ENCODE results near the gene OBSL1.

Gene OBSL1

GRCh38 chr2:219595256-219595655, 23.9 kb upstream of the OBSL1 start:
- Histone ChIP-seq H3K27ac (ENCODE audit: low read length) (no peak overlapping the region), H3K27me3 (ENCODE audit: insufficient read depth, low read length) (no peaks in the 10 kb centered on the region), H3K9me3 (ENCODE audit: insufficient read depth, low read depth, low read length) (no peaks in the 10 kb centered on the region), H3K9ac (ENCODE audit: low read depth, low read length) (peak overlapping the region; percentile 38; the same call in 1 of the 2 replicates), H3K4me3 (ENCODE audit: low read length) (no peak overlapping the region), H3K4me1 (ENCODE audit: insufficient read depth, low read length) (peaks cover 17% of the 10 kb centered on the region; the same call in 1 of the 2 replicates), H3K36me3 (ENCODE audit: insufficient read depth, low read depth, low read length) (no peaks in the 10 kb centered on the region)

- no peak overlapping the region for H3K4me3 ChIP-seq (ENCODE audit: low read length)
- H3K27me3 ChIP-seq (ENCODE audit: insufficient read depth, low read length): no peaks in the 10 kb centered on the region
- H3K27ac ChIP-seq (ENCODE audit: low read length): no peak overlapping the region
- no peak overlapping the region for H3K9ac ChIP-seq (ENCODE audit: low read depth, low read length)
- no peaks in the 10 kb centered on the region for H3K9me3 ChIP-seq (ENCODE audit: insufficient read depth, low read depth, low read length)
- H3K4me1 ChIP-seq (ENCODE audit: insufficient read depth, low read length): peaks cover 11% of the 10 kb centered on the region; the same call in 1 of the 2 replicates
- no peaks in the 10 kb centered on the region for H3K36me3 ChIP-seq (ENCODE audit: insufficient read depth, low read depth, low read length)
Observed at GRCh38 chr2:219593154-219593553, 21.8 kb upstream of the OBSL1 start.

DNA sequence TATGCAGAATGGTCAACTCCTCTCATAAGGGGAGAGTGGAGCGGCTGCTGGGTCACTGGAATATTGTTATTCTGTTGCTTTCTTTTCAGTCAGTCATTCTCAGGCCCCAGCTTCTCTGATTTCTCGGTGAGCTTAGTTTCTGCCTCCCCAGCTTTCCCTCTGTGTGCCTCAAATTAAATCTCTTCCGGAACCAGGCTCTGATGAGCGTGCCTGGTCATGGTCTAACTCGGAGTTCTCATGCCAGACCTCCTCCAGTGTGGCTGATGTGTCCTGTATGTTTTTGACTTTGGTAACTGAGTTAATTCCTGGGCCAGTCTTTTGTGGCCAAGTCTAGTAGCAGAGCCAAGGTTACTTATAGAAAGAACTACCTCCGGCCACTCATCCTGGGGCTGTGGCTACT, 21.4 kb upstream of the OBSL1 start:
- H3K4me1 ChIP-seq (ENCODE audit: insufficient read depth, low read length): peaks cover 11% of the 10 kb centered on the region; the same call in 1 of the 2 replicates
- H3K27ac ChIP-seq (ENCODE audit: low read length): no peak overlapping the region
- no peak overlapping the region for H3K4me3 ChIP-seq (ENCODE audit: low read length)
- H3K9ac ChIP-seq (ENCODE audit: low read depth, low read length): no peak overlapping the region
- H3K27me3 ChIP-seq (ENCODE audit: insufficient read depth, low read length): no peaks in the 10 kb centered on the region
- H3K36me3 ChIP-seq (ENCODE audit: insufficient read depth, low read depth, low read length): no peaks in the 10 kb centered on the region
- no peaks in the 10 kb centered on the region for H3K9me3 ChIP-seq (ENCODE audit: insufficient read depth, low read depth, low read length)

- no peak overlapping the region for H3K27ac ChIP-seq (ENCODE audit: low read length)
- no peaks in the 10 kb centered on the region for H3K36me3 ChIP-seq (ENCODE audit: insufficient read depth, low read depth, low read length)
- no peaks in the 10 kb centered on the region for H3K27me3 ChIP-seq (ENCODE audit: insufficient read depth, low read length)
- no peaks in the 10 kb centered on the region for H3K9me3 ChIP-seq (ENCODE audit: insufficient read depth, low read depth, low read length)
- H3K4me1 ChIP-seq (ENCODE audit: insufficient read depth, low read length): peaks cover 8% of the 10 kb centered on the region; the same call in 1 of the 2 replicates
- H3K9ac ChIP-seq (ENCODE audit: low read depth, low read length): no peak overlapping the region
- no peak overlapping the region for H3K4me3 ChIP-seq (ENCODE audit: low read length)
Observed at GRCh38 chr2:219591091-219591490, 19.8 kb upstream of the OBSL1 start.

DNA sequence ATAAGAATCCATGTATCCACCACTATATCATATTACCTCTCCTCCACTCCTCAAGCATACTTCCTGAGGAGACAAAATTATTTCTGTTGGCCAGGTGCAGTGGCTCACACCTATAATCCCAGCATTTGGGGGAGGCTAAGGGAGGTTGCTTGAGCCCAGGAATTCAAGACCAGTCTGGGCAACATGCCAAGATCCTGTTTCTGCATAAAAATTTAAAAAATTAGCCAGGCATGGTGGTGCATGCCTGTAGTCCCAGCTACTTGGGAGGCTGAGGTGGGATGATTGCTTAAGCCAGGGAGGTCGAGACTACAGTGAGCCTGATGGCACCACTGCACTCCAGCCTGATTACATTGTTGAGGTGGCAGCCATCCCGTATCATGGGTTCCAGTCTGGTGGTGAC, 10.0 kb upstream of the OBSL1 start:
- H3K4me1 ChIP-seq (ENCODE audit: insufficient read depth, low read length): peaks cover 16% of the 10 kb centered on the region; the same call in 1 of the 2 replicates
- no peak overlapping the region for H3K9ac ChIP-seq (ENCODE audit: low read depth, low read length)
- peaks cover 6% of the 10 kb centered on the region; the same call in 1 of the 2 replicates for H3K27me3 ChIP-seq (ENCODE audit: insufficient read depth, low read length)
- H3K4me3 ChIP-seq (ENCODE audit: low read length): no peak overlapping the region
- H3K36me3 ChIP-seq (ENCODE audit: insufficient read depth, low read depth, low read length): no peaks in the 10 kb centered on the region
- no peaks in the 10 kb centered on the region for H3K9me3 ChIP-seq (ENCODE audit: insufficient read depth, low read depth, low read length)
- no peak overlapping the region for H3K27ac ChIP-seq (ENCODE audit: low read length)

- peaks cover 18% of the 10 kb centered on the region; the same call in 1 of the 2 replicates for H3K4me1 ChIP-seq (ENCODE audit: insufficient read depth, low read length)
- no peaks in the 10 kb centered on the region for H3K36me3 ChIP-seq (ENCODE audit: insufficient read depth, low read depth, low read length)
- no peak overlapping the region for H3K4me3 ChIP-seq (ENCODE audit: low read length)
- no peak overlapping the region for H3K27ac ChIP-seq (ENCODE audit: low read length)
- no peak overlapping the region for H3K9ac ChIP-seq (ENCODE audit: low read depth, low read length)
- peaks cover 11% of the 10 kb centered on the region for H3K27me3 ChIP-seq (ENCODE audit: insufficient read depth, low read length)
- H3K9me3 ChIP-seq (ENCODE audit: insufficient read depth, low read depth, low read length): no peaks in the 10 kb centered on the region
Observed at GRCh38 chr2:219578811-219579613, 7.7 kb upstream of the OBSL1 start.

DNA sequence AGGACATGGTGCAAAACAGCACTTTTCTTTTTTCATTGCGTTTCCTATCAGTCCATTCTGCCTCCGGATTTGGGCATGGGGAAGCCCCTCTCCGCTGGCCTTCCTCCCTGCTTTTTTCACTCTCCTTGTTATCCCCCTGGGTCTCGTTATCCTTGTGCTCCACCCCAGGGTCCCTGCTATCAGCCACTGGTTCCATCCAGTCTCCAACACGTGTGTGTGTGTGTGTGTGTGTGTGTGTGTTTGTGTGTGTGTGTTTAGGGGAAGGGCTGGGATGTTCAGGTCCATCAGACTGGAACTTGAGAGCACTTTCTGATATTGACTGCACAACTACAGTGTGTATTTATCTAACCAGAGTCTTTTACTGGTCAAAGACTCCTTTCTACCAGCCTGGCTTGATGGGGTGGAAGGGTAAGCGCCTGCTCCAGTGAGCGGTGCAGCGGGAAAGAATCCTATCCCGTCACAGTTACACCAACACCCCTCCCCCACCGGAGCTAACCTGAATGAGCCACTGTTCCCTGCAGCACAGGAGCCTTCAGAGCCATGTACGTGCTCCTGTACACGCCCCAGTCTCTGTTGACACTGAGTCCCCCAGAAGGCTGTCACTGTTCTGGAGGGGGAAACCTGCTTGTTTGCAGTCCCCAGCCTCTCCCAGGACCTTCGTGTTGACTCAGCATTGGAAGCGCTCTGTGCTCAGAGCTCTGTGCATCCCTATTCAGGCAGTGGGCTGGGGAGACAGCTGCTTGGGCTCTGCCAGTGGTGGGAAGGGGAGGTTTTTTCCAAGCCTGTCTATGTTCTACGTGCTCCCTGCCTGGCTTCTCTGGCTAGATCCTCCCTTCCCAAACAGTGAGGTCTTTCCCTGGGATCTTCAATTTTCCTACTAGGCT, 5.4 kb upstream of the OBSL1 start:
- peak overlapping the region; percentile 43; the same call in 1 of the 2 replicates for H3K4me3 ChIP-seq (ENCODE audit: low read length)
- H3K9me3 ChIP-seq (ENCODE audit: insufficient read depth, low read depth, low read length): no peaks in the 10 kb centered on the region
- H3K27me3 ChIP-seq (ENCODE audit: insufficient read depth, low read length): peaks cover 11% of the 10 kb centered on the region
- peaks cover 24% of the 10 kb centered on the region; the same call in 1 of the 2 replicates for H3K4me1 ChIP-seq (ENCODE audit: insufficient read depth, low read length)
- peak overlapping the region; percentile 41; the same call in 1 of the 2 replicates for H3K9ac ChIP-seq (ENCODE audit: low read depth, low read length)
- H3K27ac ChIP-seq (ENCODE audit: low read length): no peak overlapping the region
- no peaks in the 10 kb centered on the region for H3K36me3 ChIP-seq (ENCODE audit: insufficient read depth, low read depth, low read length)

GRCh38 chr2:219575566-219576504, 4.5 kb upstream of the OBSL1 start:
- peaks cover 27% of the 10 kb centered on the region; the same call in 1 of the 2 replicates for H3K4me1 ChIP-seq (ENCODE audit: insufficient read depth, low read length)
- H3K9ac ChIP-seq (ENCODE audit: low read depth, low read length): peak overlapping the region; percentile 41; the same call in 1 of the 2 replicates
- H3K4me3 ChIP-seq (ENCODE audit: low read length): no peak overlapping the region
- H3K36me3 ChIP-seq (ENCODE audit: insufficient read depth, low read depth, low read length): no peaks in the 10 kb centered on the region
- H3K27me3 ChIP-seq (ENCODE audit: insufficient read depth, low read length): peaks cover 11% of the 10 kb centered on the region
- H3K9me3 ChIP-seq (ENCODE audit: insufficient read depth, low read depth, low read length): no peaks in the 10 kb centered on the region
- no peak overlapping the region for H3K27ac ChIP-seq (ENCODE audit: low read length)

DNA sequence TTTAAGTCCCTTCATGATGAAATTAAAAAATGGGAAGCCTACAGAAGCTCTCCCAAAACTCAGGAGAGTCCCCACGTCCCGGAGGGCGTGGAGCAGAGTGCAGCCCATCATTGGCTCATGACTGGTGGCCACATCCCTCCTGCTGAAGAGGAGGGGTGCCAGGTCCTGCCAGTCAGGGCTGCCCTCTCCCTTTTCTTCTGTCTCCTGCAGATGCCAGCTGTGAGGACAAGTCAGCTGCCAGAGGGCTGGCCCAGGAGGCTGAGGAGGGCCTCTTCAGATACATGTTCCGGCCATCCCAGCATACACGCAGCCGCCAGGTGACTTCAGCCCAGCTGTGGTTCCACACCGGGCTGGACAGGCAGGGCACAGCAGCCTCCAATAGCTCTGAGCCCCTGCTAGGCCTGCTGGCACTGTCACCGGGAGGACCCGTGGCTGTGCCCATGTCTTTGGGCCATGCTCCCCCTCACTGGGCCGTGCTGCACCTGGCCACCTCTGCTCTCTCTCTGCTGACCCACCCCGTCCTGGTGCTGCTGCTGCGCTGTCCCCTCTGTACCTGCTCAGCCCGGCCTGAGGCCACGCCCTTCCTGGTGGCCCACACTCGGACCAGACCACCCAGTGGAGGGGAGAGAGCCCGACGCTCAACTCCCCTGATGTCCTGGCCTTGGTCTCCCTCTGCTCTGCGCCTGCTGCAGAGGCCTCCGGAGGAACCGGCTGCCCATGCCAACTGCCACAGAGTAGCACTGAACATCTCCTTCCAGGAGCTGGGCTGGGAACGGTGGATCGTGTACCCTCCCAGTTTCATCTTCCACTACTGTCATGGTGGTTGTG, 3.4 kb upstream of the OBSL1 start:
- H3K36me3 ChIP-seq (ENCODE audit: insufficient read depth, low read depth, low read length): no peaks in the 10 kb centered on the region
- H3K27me3 ChIP-seq (ENCODE audit: insufficient read depth, low read length): peaks cover 21% of the 10 kb centered on the region
- no peaks in the 10 kb centered on the region for H3K9me3 ChIP-seq (ENCODE audit: insufficient read depth, low read depth, low read length)
- no peak overlapping the region for H3K9ac ChIP-seq (ENCODE audit: low read depth, low read length)
- H3K27ac ChIP-seq (ENCODE audit: low read length): no peak overlapping the region
- H3K4me1 ChIP-seq (ENCODE audit: insufficient read depth, low read length): peaks cover 27% of the 10 kb centered on the region; the same call in 1 of the 2 replicates
- H3K4me3 ChIP-seq (ENCODE audit: low read length): no peak overlapping the region

- Histone ChIP-seq H3K27me3 (ENCODE audit: insufficient read depth, low read length) (peaks cover 27% of the 10 kb centered on the region), H3K4me1 (ENCODE audit: insufficient read depth, low read length) (peaks cover 22% of the 10 kb centered on the region; the same call in 1 of the 2 replicates), H3K9me3 (ENCODE audit: insufficient read depth, low read depth, low read length) (no peaks in the 10 kb centered on the region), H3K36me3 (ENCODE audit: insufficient read depth, low read depth, low read length) (peaks cover 7% of the 10 kb centered on the region; the same call in 1 of the 2 replicates), H3K27ac (ENCODE audit: low read length) (no peak overlapping the region), H3K9ac (ENCODE audit: low read depth, low read length) (no peak overlapping the region), H3K4me3 (ENCODE audit: low read length) (no peak overlapping the region)
Observed at GRCh38 chr2:219573166-219573565, 1.8 kb upstream of the OBSL1 start.
